ENCODE results near the gene GNB1.

GRCh38 chr1:1764876-1765470, 125.9 kb downstream of the GNB1 start:
- TF ChIP-seq CTCF (conservative IDR thresholded peaks at IDR 0.05; ENCODE audit: low read depth, low read length), result no peak
- TF ChIP-seq EZH2 (IDR thresholded peaks at IDR 0.05; ENCODE audit: borderline replicate concordance, low read depth, low read length, poor library complexity, severe bottlenecking), result no peak
